Measurements from ENCODE around the gene UTS2B. TPM values are rescaled to one million over a fixed set of nuclear protein-coding genes. Genes with fewer than 3 reads are reported as not detected.

Gene UTS2B, protein sequence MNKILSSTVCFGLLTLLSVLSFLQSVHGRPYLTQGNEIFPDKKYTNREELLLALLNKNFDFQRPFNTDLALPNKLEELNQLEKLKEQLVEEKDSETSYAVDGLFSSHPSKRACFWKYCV
- total RNA-seq, result 0.75 TPM
- long read RNA-seq, result 0 reads

DNA sequence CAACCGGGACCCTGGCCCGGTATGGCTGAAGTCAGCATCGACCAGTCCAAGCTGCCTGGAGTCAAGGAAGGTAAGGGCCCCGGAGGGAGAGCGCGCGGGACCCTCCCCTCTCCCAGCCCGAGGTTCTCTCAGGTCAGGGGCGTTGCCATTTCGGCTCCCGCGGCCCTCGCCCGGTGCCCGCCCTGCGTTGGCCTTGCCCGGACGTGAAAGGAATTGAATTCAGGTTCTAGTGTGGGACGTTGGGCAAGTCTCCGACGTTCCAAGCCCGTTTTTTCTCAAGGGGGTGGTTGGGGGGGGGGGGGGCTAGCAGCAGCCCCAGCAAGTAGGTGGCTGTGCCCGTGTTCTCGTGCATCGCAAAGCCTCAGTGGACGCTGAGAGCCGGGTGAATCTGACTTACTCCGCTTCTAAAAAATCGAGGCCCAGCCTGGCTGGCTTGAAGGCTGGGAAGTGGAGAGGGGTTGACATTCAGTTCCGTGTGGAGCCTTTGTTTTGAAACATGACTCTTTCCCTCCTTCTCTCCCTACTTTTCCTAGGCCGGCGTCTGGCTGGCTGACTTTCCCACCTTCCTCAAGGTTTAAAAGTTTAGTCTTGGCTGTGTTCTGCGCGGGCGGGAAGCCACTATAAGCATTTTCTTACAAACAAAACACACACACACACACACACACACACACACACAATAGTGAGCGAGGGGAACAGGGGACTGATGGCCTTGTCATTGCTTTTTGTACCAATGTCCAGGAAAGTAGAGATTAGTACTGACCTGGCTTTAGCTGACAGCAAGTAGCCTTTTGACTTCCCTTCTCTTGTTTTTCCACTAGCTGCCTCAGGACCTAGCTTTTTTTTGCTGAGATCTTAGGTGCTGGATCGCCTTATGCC is at the start of gene UTS2B:
UTS2B (minus strand) TSS at position 873 of the 876 bp plus-strand sequence. CDS start 48,337 bp downstream, outside the sequence.
- no peaks in the 10 kb centered on the region for H3K9me3 ChIP-seq
- H3K4me1 ChIP-seq, result peaks cover 43% of the 10 kb centered on the region
- DNase-seq, result peak; percentile 80
- intact Hi-C loops (cut with DNase I), result no loop called here
- no peaks in the 10 kb centered on the region for H3K36me3 ChIP-seq
- peak; percentile 76 for ATAC-seq
- H3K4me3 ChIP-seq, result peak within 1 kb of the TSS; percentile 91
- no peaks in the 10 kb centered on the region for H3K27me3 ChIP-seq
- TF ChIP-seq, protein P1, sequence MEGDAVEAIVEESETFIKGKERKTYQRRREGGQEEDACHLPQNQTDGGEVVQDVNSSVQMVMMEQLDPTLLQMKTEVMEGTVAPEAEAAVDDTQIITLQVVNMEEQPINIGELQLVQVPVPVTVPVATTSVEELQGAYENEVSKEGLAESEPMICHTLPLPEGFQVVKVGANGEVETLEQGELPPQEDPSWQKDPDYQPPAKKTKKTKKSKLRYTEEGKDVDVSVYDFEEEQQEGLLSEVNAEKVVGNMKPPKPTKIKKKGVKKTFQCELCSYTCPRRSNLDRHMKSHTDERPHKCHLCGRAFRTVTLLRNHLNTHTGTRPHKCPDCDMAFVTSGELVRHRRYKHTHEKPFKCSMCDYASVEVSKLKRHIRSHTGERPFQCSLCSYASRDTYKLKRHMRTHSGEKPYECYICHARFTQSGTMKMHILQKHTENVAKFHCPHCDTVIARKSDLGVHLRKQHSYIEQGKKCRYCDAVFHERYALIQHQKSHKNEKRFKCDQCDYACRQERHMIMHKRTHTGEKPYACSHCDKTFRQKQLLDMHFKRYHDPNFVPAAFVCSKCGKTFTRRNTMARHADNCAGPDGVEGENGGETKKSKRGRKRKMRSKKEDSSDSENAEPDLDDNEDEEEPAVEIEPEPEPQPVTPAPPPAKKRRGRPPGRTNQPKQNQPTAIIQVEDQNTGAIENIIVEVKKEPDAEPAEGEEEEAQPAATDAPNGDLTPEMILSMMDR (IDR thresholded peaks at IDR 0.05), result no peak
- H3K27ac ChIP-seq, result peak within 1 kb of the TSS; percentile 93

DNA sequence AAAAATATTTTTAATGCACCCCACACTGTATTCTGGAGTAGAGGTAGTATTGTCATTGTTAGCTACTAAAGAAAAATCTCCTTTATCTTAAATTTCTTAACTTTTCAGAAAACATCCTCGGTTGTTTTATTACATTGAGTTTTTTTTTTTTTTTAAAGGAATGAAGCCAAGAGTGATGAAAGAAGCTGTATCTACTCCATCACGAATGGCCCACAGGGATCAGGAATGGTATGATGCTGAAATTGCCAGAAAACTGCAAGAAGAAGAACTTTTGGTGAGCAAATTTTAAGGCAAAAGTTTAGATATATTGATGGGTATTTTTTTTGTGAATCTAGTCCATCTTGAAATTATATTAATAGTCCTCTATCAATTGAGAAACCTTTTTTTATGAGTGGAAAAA is 49.7 kb upstream of the UTS2B start:
- H3K4me3 ChIP-seq, result no peak overlapping the region
- ATAC-seq (no peak), DNase-seq (no peak)
- peaks cover 47% of the 10 kb centered on the region for H3K36me3 ChIP-seq
- TF ChIP-seq, protein P1 (IDR thresholded peaks at IDR 0.05), result no peak
- no peaks in the 10 kb centered on the region for H3K9me3 ChIP-seq
- H3K27me3 ChIP-seq, result no peaks in the 10 kb centered on the region
- H3K4me1 ChIP-seq, result peaks cover 31% of the 10 kb centered on the region
- H3K27ac ChIP-seq, result no peak overlapping the region
- intact Hi-C loops (cut with DNase I), result no loop called here

DNA sequence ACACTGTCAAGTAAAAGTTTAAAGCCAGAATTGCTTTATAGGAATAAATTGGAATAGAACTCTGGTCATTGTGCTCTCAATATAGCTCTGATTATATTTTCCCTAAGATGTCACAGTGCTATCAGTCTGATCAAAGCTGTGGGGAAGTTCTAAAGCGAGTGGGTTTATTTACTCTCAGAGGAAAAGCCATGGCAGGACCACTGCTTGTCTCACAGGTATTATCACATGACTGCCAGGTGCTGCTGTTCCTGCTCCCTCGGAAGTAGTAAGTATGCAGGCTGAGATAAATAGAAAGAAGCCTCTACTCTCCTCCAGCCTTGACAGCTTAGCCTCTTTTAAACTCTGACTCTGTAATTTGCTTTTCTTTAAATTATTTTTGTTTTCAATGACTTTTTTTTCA is 49.1 kb upstream of the UTS2B start:
- Histone ChIP-seq H3K27me3 (no peaks in the 10 kb centered on the region), H3K9me3 (no peaks in the 10 kb centered on the region), H3K36me3 (peaks cover 50% of the 10 kb centered on the region), H3K27ac (no peak overlapping the region), H3K4me1 (peaks cover 31% of the 10 kb centered on the region), H3K4me3 (no peak overlapping the region)
- TF ChIP-seq, protein P1 (IDR thresholded peaks at IDR 0.05), result no peak
- DNase-seq (no peak), ATAC-seq (no peak)
- intact Hi-C loops (cut with DNase I), result no loop called here

DNA sequence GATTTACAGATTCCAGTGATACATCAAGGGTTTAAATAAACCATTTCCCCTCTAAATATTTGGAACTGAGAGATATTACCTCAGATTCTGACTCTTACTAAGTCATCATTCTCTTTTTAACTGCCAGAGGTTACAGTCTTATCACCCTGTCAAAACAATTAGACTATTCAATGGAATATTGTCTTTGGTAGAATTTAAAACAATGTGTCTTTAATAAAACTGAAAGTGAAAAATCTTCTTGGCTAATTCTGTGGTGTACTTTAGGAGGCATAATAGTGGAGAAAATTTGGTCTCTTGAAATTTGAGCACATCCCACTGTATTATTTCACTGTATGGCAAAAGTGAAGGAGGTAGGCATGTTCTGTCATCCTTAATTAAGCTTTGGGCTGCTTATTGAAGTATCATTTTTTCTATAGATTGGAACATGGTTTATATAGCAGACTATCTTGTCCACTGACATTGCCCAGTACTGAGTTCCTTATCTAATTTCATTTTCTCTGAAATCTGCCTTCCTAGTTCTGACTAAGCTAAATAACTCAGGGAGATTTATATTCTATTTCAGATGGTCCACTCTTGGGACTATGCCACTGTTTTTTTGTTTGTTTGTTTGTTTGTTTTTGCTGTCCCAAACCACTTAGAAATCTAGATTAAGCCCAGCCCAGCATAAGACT is 48.0 kb upstream of the UTS2B start:
- Histone ChIP-seq H3K36me3 (peaks cover 47% of the 10 kb centered on the region), H3K4me3 (no peak overlapping the region), H3K4me1 (peaks cover 28% of the 10 kb centered on the region), H3K27ac (peak overlapping the region; percentile 15), H3K9me3 (no peaks in the 10 kb centered on the region), H3K27me3 (no peaks in the 10 kb centered on the region)
- TF ChIP-seq, protein P1 (IDR thresholded peaks at IDR 0.05), result no peak
- intact Hi-C loops (cut with DNase I), result no loop called here
- DNase-seq (no peak), ATAC-seq (no peak)

DNA sequence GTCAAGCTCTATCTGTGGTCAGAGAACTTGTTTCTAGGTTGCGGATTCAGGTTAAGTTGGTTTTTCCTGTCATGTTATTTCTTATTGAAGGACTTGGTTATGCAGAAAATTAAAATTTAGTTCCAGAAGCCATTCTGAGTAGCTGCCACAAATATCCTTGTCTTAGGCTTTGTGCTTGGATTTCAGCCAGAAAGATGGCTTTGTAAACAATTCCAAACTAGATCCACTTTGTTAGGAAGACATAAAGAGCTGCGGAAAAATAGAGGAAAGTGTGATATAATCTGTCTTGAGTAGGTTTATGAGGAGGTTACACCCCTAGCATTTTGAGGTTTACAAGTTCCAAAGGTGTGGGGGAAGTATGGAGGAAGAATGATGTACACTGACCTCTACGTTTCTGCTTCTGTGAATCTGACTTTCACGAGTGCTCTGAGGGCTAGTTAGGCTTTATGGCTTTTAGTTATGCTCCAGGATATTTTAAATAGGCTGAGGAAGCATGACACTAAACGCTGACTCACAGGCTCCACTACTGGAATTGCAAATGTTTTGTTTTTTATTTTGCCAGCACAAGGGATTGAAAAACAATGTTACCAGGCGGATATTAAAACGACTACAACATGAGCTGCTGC is 46.3 kb upstream of the UTS2B start:
- Histone ChIP-seq H3K27ac (no peak overlapping the region), H3K27me3 (no peaks in the 10 kb centered on the region), H3K36me3 (peaks cover 32% of the 10 kb centered on the region), H3K4me3 (no peak overlapping the region), H3K4me1 (peaks cover 39% of the 10 kb centered on the region), H3K9me3 (no peaks in the 10 kb centered on the region)
- ATAC-seq, result no peak
- no peak for DNase-seq
- intact Hi-C loops (cut with DNase I), result no loop called here
- TF ChIP-seq, protein P1 (IDR thresholded peaks at IDR 0.05), result no peak

All from upper lobe of right lung (tissue), 1 donor.